Stimulated activated naive CD8-positive, alpha-beta T cell treated with anti-CD3 and anti-CD28 coated beads, Interleukin-15, Interleukin-2, amounts not matched to agents 100 ng/mL and 50 ng/mL, for 24 hours (primary cell): Measurements from ENCODE around the gene IGLON5.

ENCODE experiments used
- H3K27ac Mint-ChIP-seq: one replicate; pipeline ENCODE4 v1.8.0; 2021; ENCODE audit warnings: mild to moderate bottlenecking, mixed read lengths
- H3K27me3 Mint-ChIP-seq: one replicate; pipeline ENCODE4 v1.8.0; 2021; ENCODE audit warnings: mixed read lengths
- H3K36me3 Mint-ChIP-seq: one replicate; pipeline ENCODE4 v1.8.0; 2021; ENCODE audit warnings: low read depth, mixed read lengths
- H3K4me1 Mint-ChIP-seq: one replicate; pipeline ENCODE4 v1.8.0; 2021; ENCODE audit warnings: low read depth, mixed read lengths
- H3K4me3 Mint-ChIP-seq: one replicate; pipeline ENCODE4 v1.8.0; 2021; ENCODE audit warnings: mild to moderate bottlenecking, mixed read lengths
- H3K9me3 Mint-ChIP-seq: one replicate; pipeline ENCODE4 v1.8.0; 2021; ENCODE audit warnings: mixed read lengths

IGLON5 gene

DNA sequence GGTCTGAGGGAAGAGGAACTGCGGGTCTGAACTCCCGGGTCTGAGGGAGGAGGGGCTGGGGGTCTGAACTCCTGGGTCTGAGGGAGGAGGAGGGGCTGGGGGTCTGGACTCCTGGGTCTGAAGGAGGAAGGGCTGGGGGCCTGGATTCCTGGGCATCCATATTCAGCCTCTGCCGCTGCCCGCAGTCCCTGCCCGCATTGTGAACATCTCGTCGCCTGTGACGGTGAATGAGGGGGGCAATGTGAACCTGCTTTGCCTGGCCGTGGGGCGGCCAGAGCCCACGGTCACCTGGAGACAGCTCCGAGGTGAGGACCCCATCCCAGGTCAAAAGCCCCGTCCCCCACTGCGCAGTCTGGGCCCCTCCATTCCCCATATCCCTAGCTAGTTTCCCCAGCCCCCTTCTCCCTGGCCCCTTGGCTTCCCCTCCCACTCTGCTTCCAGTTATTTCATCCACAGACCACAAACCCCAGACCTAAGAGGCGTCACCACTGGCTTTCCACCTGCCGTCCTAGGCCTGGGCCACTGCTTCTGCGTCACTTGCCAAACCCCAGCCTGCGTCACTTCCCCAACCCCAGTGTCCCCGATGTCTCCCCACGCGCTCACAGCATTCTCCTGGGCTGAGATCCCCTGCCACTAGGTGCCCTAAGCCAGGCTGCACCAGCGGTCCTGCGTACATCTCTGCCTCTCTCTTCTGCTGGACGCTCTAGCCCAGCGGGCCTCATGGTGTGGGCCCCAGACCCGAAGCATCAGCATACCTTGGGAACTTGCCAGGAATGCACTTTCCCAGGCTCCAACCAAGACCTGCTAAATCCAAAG is 13.9 kb downstream of the IGLON5 start:
- H3K9me3 Mint-ChIP-seq: peaks cover 1% of the 10 kb centered on the region
- H3K4me3 Mint-ChIP-seq: no peak overlapping the region
- H3K4me1 Mint-ChIP-seq: peaks cover 16% of the 10 kb centered on the region
- no peak overlapping the region for H3K27ac Mint-ChIP-seq
- peaks cover 2% of the 10 kb centered on the region for H3K36me3 Mint-ChIP-seq
- peaks cover 65% of the 10 kb centered on the region for H3K27me3 Mint-ChIP-seq

DNA sequence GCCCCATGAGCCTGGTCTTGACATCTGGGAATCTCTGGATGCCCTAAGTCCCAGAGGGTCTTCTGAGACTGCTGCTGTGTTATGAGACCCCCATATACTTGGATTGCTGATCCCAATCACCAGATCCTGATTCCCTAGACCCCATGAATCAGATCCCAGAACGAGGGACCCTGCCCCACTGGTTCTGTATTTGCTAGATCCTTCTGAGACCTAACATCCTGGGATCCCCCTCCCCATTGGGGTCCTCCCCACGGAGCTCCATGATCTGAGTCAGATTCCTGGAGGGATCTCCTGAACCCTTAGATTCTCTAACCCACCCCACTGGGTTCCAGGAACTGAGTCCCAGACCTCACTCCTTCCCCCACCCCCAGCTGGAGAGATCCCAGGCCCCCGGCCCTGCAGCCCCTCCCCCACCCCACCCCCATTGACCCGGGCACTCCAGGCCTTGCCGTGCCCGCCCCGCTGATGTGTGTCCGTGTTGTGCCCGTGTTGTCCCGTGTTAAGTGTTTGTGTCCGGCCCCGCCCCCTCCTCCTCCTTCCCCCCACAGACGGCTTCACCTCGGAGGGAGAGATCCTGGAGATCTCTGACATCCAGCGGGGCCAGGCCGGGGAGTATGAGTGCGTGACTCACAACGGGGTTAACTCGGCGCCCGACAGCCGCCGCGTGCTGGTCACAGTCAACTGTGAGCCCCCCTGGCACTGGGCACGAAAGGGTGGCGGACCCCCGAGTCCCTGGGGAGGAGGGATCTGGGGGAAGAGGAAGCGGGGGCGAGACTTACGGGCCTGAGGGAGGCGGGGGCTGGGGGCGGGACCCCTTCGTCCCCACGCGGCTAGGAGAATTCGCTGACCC is 15.0 kb downstream of the IGLON5 start:
- H3K4me1 Mint-ChIP-seq: peaks cover 16% of the 10 kb centered on the region
- H3K27me3 Mint-ChIP-seq: peaks cover 64% of the 10 kb centered on the region
- H3K4me3 Mint-ChIP-seq: no peak overlapping the region
- H3K36me3 Mint-ChIP-seq: peaks cover 11% of the 10 kb centered on the region
- peaks cover 9% of the 10 kb centered on the region for H3K9me3 Mint-ChIP-seq
- no peak overlapping the region for H3K27ac Mint-ChIP-seq

DNA sequence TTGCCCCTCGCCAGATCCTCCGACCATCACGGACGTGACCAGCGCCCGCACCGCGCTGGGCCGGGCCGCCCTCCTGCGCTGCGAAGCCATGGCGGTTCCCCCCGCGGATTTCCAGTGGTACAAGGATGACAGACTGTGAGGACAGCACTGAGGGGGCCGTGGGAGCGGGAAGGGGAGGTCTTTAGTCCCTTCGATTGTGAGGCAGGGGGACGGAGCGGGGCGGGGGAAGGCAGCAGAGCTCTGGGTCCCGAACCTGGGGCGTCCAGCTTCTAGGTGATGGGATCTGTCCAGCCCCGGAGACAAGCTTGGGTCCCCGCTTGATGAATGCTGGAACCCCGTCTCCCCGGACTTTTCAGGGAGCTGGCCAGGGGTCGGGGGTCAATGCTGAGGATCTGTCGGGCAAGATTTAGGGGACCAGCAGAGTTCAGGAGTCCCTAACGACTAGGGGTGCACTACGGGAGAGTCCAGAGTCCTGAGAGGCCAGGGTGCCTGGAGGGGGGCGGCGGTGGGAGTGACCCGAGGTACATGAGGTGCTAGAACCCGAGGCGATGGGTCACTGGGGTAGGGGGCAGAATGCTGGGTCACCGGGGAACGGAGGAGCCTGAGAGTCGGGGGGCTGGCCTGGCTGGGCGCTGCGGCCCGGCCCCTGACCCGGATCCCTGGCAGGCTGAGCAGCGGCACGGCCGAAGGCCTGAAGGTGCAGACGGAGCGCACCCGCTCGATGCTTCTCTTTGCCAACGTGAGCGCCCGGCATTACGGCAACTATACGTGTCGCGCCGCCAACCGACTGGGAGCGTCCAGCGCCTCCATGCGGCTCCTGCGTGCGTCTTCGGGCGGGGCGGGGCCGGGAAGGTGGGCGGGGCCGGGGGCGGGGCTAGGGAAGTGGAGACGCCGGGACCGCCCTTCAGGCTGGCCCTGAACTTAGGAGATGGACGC is 15.9 kb downstream of the IGLON5 start:
- H3K4me3 Mint-ChIP-seq: peak overlapping the region; percentile 62
- H3K27ac Mint-ChIP-seq: no peak overlapping the region
- peaks cover 9% of the 10 kb centered on the region for H3K9me3 Mint-ChIP-seq
- H3K4me1 Mint-ChIP-seq: peaks cover 16% of the 10 kb centered on the region
- H3K36me3 Mint-ChIP-seq: peaks cover 19% of the 10 kb centered on the region
- H3K27me3 Mint-ChIP-seq: peaks cover 64% of the 10 kb centered on the region

DNA sequence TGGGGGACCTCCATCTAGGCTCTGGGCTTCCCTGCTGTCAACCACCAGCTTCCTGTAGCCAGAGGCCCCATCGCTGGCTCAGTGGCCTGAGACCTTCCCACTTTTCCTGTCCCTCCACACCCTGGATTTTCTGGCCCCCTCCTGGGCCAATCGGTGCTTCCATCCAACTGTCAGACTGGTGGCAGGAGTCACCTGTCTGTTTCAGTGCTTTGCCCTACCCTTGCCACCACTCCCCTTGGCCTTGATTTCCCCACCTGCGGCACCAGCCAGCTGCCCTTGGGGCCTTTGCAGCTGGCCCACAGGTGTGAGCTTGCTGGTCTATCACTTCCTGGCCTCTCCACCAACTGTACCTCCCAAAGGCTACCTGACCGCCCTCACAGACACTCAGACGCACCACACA is 18.0 kb downstream of the IGLON5 start:
- H3K27ac Mint-ChIP-seq: no peak overlapping the region
- peaks cover 51% of the 10 kb centered on the region for H3K27me3 Mint-ChIP-seq
- peaks cover 19% of the 10 kb centered on the region for H3K36me3 Mint-ChIP-seq
- H3K4me3 Mint-ChIP-seq: no peak overlapping the region
- H3K9me3 Mint-ChIP-seq: peaks cover 9% of the 10 kb centered on the region
- peaks cover 16% of the 10 kb centered on the region for H3K4me1 Mint-ChIP-seq

DNA sequence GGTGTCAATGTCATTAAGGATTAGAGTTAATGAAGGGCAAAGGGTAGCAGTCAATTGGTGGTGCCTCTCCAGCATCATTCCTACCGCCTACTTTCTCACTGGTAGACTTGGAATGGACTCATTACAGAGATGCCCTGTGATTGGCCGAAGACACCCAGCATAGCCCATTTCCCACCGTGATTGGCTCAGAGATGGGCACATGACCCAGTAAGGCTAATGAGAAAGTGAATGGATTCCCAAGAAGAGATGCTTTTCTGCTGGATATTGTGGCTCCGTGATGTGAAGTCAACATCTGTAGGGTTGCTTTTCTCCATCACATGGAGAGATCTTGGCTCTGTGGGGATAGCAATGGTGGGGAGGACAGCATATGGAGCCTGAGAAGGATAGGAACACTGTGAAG is 18.9 kb downstream of the IGLON5 start:
- Mint-ChIP-seq H3K4me3 (no peak overlapping the region), H3K4me1 (peaks cover 15% of the 10 kb centered on the region), H3K27me3 (peaks cover 45% of the 10 kb centered on the region), H3K9me3 (peaks cover 9% of the 10 kb centered on the region), H3K27ac (no peak overlapping the region), H3K36me3 (peaks cover 19% of the 10 kb centered on the region)

DNA sequence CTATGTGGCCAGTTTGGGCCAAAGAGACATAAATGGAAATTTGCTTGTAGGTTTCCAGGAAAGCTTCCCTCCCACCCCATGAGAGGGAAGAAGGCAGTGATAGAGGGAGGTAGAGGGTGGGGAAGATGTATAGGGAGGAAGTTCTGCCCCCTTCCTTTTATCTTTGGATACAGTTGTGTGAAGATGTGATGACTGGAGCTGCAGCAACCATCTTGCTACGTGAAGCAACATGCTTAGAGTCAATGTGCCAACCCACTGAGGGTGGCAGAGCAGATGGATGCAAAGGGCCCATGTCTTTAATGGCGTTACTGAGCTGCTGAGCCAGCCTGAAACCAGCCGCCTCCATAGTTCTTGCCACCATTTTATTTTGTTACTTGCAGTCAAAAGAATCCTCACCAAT is 19.7 kb downstream of the IGLON5 start:
- Mint-ChIP-seq H3K4me1 (peaks cover 9% of the 10 kb centered on the region), H3K9me3 (peaks cover 9% of the 10 kb centered on the region), H3K36me3 (peaks cover 19% of the 10 kb centered on the region), H3K27ac (no peak overlapping the region), H3K27me3 (peaks cover 36% of the 10 kb centered on the region), H3K4me3 (no peak overlapping the region)

DNA sequence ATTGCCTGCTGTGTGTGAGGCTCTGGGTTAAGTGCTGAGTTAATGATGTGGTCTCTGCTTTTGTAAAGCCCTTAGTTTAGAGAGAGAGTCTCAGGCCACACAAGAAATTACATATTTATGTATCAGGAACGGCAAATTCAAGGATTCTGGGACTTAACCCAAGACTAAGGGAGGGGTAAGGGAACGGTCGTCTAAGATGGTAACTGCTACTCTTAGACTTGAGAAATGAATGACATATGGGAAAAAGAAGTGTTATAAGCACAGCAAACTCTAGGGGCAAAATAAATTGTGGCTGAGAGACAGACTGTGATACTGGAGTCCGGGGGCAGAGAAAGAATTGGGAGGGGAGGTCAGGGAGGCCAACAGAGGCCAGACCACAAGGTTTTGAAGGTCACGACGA is 20.3 kb downstream of the IGLON5 start:
- peaks cover 19% of the 10 kb centered on the region for H3K36me3 Mint-ChIP-seq
- H3K4me1 Mint-ChIP-seq: peaks cover 9% of the 10 kb centered on the region
- H3K4me3 Mint-ChIP-seq: no peak overlapping the region
- no peak overlapping the region for H3K27ac Mint-ChIP-seq
- H3K27me3 Mint-ChIP-seq: peaks cover 31% of the 10 kb centered on the region
- H3K9me3 Mint-ChIP-seq: peaks cover 9% of the 10 kb centered on the region

DNA sequence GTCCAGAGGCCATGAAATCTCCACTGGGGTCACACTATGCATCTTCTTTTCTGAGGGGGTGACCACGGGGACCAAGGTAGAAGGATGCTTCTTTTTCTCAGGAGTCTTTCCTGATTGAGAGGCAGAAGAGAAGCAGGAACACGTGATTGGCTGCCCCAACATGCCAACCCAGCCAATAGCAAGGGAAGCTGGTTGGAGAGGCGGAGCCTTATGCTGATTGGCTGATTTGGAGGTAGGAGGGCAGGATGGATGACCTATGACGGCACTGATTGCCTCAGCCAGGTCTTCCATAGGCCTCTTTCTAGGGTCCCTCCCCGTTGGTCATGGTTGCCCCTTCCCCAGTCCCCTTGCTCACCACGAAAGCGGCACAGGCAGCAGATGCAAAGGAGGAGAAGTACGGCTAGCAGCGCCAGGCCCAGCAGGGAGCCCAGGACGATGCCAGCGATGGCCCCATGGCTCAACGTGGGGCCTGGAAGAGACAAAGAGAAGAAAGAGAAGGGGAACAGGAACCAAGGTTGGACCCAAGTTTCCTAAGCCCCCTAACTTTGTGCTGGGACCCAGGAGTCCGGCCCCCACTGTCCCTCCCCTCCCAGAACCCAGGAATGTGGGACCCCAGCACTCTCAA is 22.5 kb downstream of the IGLON5 start:
- Mint-ChIP-seq H3K9me3 (peaks cover 9% of the 10 kb centered on the region), H3K27ac (no peak overlapping the region), H3K4me3 (no peak overlapping the region), H3K36me3 (peaks cover 19% of the 10 kb centered on the region), H3K27me3 (peaks cover 17% of the 10 kb centered on the region), H3K4me1 (peaks cover 5% of the 10 kb centered on the region)

DNA sequence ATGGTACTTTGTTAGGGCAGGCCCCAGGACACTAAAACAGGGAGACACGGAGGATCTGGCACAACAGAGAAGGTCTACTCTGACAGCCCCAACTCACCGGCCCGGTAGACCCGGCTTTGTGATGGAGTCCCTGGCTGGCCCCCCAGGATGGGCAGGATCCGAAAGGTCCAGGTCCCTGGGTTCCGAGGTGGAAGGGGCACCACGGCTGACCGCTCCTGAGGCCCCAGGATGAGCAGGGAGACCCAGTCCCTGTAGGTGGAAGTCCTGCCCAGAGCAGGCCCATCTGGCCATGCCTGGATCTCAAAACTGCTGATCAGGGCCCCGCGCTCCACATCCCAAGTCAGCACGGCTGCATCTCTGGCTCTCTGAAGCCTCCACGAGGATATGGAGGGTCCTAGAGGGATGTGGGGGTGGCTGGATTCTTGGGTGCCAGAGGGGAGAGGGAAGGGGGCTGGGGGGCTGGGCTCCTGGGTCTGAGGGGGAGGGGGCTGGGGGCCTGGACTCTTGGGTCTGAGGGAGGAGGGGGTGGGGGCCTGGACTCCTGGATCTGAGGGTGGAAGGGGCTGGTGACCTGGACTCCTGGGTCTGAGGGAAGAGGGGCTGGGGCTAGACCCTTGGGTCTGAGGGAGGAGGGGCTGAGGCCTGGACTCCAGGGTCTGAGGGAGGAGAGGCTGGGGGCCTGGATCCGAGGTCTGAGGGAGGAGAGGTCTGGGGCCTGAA is 25.9 kb downstream of the IGLON5 start:
- Mint-ChIP-seq H3K27ac (no peak overlapping the region), H3K36me3 (no peaks in the 10 kb centered on the region), H3K4me3 (no peak overlapping the region), H3K4me1 (peaks cover 22% of the 10 kb centered on the region), H3K9me3 (no peaks in the 10 kb centered on the region), H3K27me3 (peaks cover 6% of the 10 kb centered on the region)

DNA sequence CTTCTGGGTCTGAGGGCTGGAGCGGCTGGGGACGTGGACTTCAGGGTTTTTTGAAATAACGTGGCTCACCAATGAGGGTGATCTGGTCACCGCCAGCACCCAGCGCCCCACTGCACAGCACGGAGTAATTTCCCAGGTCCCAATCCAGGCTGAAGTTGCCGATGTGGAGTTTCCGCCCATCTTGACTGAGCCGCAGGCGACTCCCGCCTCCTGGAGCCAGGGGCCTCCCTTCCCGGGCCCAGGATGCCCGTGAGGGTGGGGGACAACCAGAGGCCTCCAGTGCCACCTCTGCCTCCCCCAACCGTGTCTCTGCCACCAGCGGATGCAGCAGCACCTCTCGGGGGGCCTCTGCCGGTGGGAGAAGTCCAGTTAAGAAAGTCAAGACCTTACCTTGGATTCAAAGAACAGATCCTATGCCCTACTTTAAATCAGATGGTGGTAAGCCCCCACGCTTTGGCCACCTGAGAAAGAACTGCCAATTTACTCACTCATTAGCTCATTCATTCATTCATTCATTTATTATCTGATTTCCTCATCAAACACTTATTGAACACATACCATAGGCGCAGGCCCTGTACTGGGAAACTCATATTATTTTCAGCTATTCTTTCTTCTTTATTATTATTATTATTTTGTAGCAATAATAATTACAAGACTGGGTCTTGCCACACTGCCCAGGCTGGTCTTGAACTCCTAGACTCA is 26.6 kb downstream of the IGLON5 start:
- Mint-ChIP-seq H3K36me3 (no peaks in the 10 kb centered on the region), H3K27ac (peak overlapping the region; percentile 87), H3K4me3 (peak overlapping the region; percentile 86), H3K9me3 (no peaks in the 10 kb centered on the region), H3K27me3 (peaks cover 6% of the 10 kb centered on the region), H3K4me1 (peaks cover 22% of the 10 kb centered on the region)

DNA sequence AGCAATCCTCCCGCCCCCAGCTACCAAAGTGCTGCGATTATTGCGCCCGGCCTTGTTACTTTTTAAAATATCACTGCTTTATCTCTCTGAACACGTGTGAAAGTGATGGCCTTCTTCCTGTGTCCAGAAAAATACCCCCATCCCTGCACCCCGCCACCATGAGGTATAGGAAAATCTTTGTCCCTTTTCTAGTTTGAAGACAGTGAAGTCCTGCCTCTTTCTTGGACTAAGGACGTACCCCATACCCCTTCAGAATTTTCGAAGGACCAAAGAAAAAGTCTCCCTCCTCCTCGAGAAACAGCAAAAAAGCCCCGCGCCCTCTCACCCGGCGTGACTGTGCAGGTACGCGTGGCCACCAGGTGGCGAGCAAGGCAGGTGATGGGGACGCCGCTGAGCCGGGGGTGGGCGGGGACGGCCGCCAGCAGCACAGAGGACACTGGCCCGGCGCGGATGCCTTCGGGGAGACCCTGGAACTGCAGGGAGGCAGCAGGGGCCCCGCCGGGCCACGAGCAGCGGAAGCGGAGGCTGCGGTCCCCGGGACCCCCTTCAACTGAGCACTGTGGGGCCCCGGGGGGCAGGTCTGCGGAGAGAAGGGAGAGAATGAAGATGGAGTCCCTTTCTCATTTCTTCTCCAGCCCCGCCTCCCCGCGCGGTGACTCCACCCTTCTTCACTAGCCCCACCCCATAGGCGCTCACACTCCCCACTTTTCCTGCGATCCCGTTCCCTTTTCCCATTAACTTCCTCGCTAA is 27.3 kb downstream of the IGLON5 start:
- Mint-ChIP-seq H3K9me3 (no peaks in the 10 kb centered on the region), H3K4me3 (peak overlapping the region; percentile 86), H3K27me3 (peaks cover 6% of the 10 kb centered on the region), H3K36me3 (no peaks in the 10 kb centered on the region), H3K27ac (peak overlapping the region; percentile 87), H3K4me1 (peaks cover 22% of the 10 kb centered on the region)

DNA sequence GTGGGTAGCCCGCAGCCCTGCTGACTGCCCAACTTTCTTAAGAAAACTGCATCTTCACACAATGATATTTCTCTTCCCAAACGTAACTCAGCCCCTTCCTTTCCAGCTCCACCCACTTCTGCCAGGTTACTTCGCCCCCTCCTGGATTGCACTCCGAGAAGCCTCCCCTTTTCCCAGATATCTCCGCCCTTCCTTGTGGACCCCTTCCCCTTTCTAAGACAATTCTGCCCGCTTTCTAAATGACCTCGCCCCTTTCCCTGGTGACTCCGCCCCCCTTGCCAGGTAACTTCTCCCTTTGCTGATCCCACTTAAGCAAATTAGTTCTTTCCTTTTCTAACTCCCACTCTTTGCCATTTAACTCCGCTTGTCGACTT is 27.9 kb downstream of the IGLON5 start:
- Mint-ChIP-seq H3K4me1 (peaks cover 22% of the 10 kb centered on the region), H3K27me3 (peaks cover 5% of the 10 kb centered on the region), H3K27ac (peak overlapping the region; percentile 82), H3K4me3 (peak overlapping the region; percentile 86), H3K9me3 (no peaks in the 10 kb centered on the region), H3K36me3 (no peaks in the 10 kb centered on the region)
